GM12892 (cell line): Measurements from ENCODE around the gene ARHGAP23.

ENCODE experiments used
- POLR2A ChIP-seq: IDR thresholded peaks from 2 replicates; pipeline ENCODE4 v1.6.1; 2011; ENCODE audit warnings: low read depth, low read length, control low read depth
- POLR2AphosphoS5 ChIP-seq: IDR thresholded peaks from 2 replicates; pipeline ENCODE4 v1.6.1; 2011; ENCODE audit warnings: low read depth, low read length, control low read depth
- TAF1 ChIP-seq: IDR thresholded peaks from 2 replicates; pipeline ENCODE4 v1.6.1; 2011; ENCODE audit warnings: low read depth, mild to moderate bottlenecking, control low read depth, low read length, borderline replicate concordance

GRCh38 chr17:38466346-38467315 is 38.4 kb downstream of the ARHGAP23 start:
- TF ChIP-seq POLR2AphosphoS5 = no peak
- TF ChIP-seq POLR2A = no peak
- no peak for TF ChIP-seq TAF1
